NCI-H82 treated with DMSO at 0.1 percent for 48 hours (cell line): Measurements from ENCODE around the gene VWA5B1.

ENCODE experiments used
- DNase-seq: peaks from one replicate; lab custom pipeline; 2025; ENCODE audit not compliant: unreplicated experiment; lab: John Stamatoyannopoulos, UW

VWA5B1 gene

GRCh38 chr1:20346433-20346832 lies 55.8 kb downstream of the VWA5B1 start:
- no peak for DNase-seq

- DNase-seq = no peak
These were observed 57.0 kb downstream of the VWA5B1 start for GRCh38 chr1:20347699-20348098.

- DNase-seq = peak; percentile 70
These were observed 57.7 kb downstream of the VWA5B1 start for GRCh38 chr1:20348326-20348915.

- DNase-seq = no peak
These were observed 58.9 kb downstream of the VWA5B1 start for GRCh38 chr1:20349561-20349960.

GRCh38 chr1:20349971-20350370 lies 59.3 kb downstream of the VWA5B1 start:
- DNase-seq = no peak

- no peak for DNase-seq
These were observed 59.7 kb downstream of the VWA5B1 start for GRCh38 chr1:20350421-20350820.

- no peak for DNase-seq
These were observed 61.4 kb downstream of the VWA5B1 start for GRCh38 chr1:20351911-20352701.

GRCh38 chr1:20353836-20354235 lies 63.2 kb downstream of the VWA5B1 start:
- no peak for DNase-seq

GRCh38 chr1:20354610-20355009 lies 63.9 kb downstream of the VWA5B1 start:
- DNase-seq = no peak

GRCh38 chr1:20355101-20355827 lies 64.6 kb downstream of the VWA5B1 start:
- no peak for DNase-seq

GRCh38 chr1:20355828-20356735 lies 65.4 kb downstream of the VWA5B1 start:
- DNase-seq = no peak

- DNase-seq = peak; percentile 46
These were observed 66.3 kb downstream of the VWA5B1 start for GRCh38 chr1:20356850-20357459.

GRCh38 chr1:20357796-20358195 lies 67.1 kb downstream of the VWA5B1 start:
- DNase-seq = no peak

- peak; percentile 58 for DNase-seq
These were observed 68.1 kb downstream of the VWA5B1 start for GRCh38 chr1:20358761-20359263.

- DNase-seq = no peak
These were observed 69.0 kb downstream of the VWA5B1 start for GRCh38 chr1:20359451-20360330.

GRCh38 chr1:20361401-20361800 lies 70.7 kb downstream of the VWA5B1 start:
- DNase-seq = no peak

- no peak for DNase-seq
These were observed 71.2 kb downstream of the VWA5B1 start for GRCh38 chr1:20361805-20362381.

- no peak for DNase-seq
These were observed 72.2 kb downstream of the VWA5B1 start for GRCh38 chr1:20362856-20363255.

- DNase-seq = no peak
These were observed 74.9 kb downstream of the VWA5B1 start for GRCh38 chr1:20365421-20366055.
